Colonic mucosa (tissue), 4 donors: ENCODE results near the gene UNC13C. TPM values are rescaled to one million over a fixed set of nuclear protein-coding genes. Genes with fewer than 3 reads are reported as not detected.

ENCODE experiments used
- DNase-seq: peaks from one replicate; pipeline ENCODE4 v3.0.0-alpha.2; 2020
- H3K27ac ChIP-seq: fragments of 200-600 bp; one replicate; pipeline ENCODE4 v1.8.0; 2021
- H3K27me3 ChIP-seq: fragments of 200-600 bp; one replicate; pipeline ENCODE4 v1.8.0; 2021
- H3K36me3 ChIP-seq: fragments of 200-600 bp; one replicate; pipeline ENCODE4 v1.8.0; 2021
- H3K4me1 ChIP-seq: fragments of 200-600 bp; one replicate; pipeline ENCODE4 v1.8.0; 2021; ENCODE audit warnings: mild to moderate bottlenecking
- H3K4me3 ChIP-seq: fragments of 200-600 bp; one replicate; pipeline ENCODE4 v1.8.0; 2021
- H3K9ac ChIP-seq, 2 donors: one replicate each; pipeline ENCODE4 v1.7.0; 2013; ENCODE audit warnings: control low read depth in 2 of 2, low read depth in 2 of 2, low read length in 2 of 2
- H3K9me3 ChIP-seq: fragments of 200-600 bp; one replicate; pipeline ENCODE4 v1.8.0; 2021
- CTCF ChIP-seq: fragments of 200-600 bp; IDR thresholded peaks from one replicate; pipeline ENCODE4 v1.8.0; 2022; ENCODE audit warnings: antibody characterized with exemption, mild to moderate bottlenecking
- intact Hi-C: fragments of 100-400 bp; cut with DNase I; formaldehyde crosslinking; loops from one replicate; pipeline ENCODE4 v1.14.1; 2022
- total RNA-seq, 2 donors: library from RNA; stranded (reverse); fragmentation: NEBNext Ultra II Directional in 1 of 2; extraction: Animal tissue kit (Norgen Biotek cat#: 25700) in 1 of 2; gene quantifications; one replicate each; pipeline ENCODE4 v1.2.1, GENCODE V29; 2021
- donor health status: healthy.
- donor health status: DM: no; HTN: no; CAD: no.
- donor health status: DM: no; HTN: no; CAD: no.

The UNC13C gene
- total RNA-seq, 2 donors from 2014 or later = 0.05 to 0.13 TPM

GRCh38 chr15:53962646-53963561, 15.3 kb upstream of the UNC13C start:
- intact Hi-C loops = loop anchor here (10.0 kb wide), 1 partner anchor 148 kb away; no protein-coding TSS in a partner anchor
- TF ChIP-seq CTCF = peak; percentile 36
- DNase-seq = peak; percentile 24
- Histone ChIP-seq H3K9ac (no peak overlapping the region), H3K27me3 (no peaks in the 10 kb centered on the region), H3K4me1 (no peaks in the 10 kb centered on the region), H3K36me3 (no peaks in the 10 kb centered on the region), H3K27ac (no peak overlapping the region), H3K9me3 (no peaks in the 10 kb centered on the region), H3K4me3 (no peak overlapping the region)

- Histone ChIP-seq H3K27ac (no peak overlapping the region), H3K9me3 (no peaks in the 10 kb centered on the region), H3K4me1 (no peaks in the 10 kb centered on the region), H3K36me3 (no peaks in the 10 kb centered on the region), H3K27me3 (no peaks in the 10 kb centered on the region), H3K4me3 (no peak overlapping the region), H3K9ac (no peak overlapping the region)
- TF ChIP-seq CTCF = no peak
- intact Hi-C loops = loop anchor here (10.0 kb wide), 1 partner anchor 149 kb away; no protein-coding TSS in a partner anchor
- no peak for DNase-seq
These were observed 14.4 kb upstream of the UNC13C start for GRCh38 chr15:53963801-53964200.

GRCh38 chr15:53974121-53974520, 4.1 kb upstream of the UNC13C start:
- Histone ChIP-seq H3K9me3 (no peaks in the 10 kb centered on the region), H3K9ac (no peak overlapping the region), H3K27me3 (no peaks in the 10 kb centered on the region), H3K27ac (no peak overlapping the region), H3K4me3 (no peak overlapping the region), H3K36me3 (no peaks in the 10 kb centered on the region), H3K4me1 (no peaks in the 10 kb centered on the region)
- no peak for TF ChIP-seq CTCF
- DNase-seq = no peak
- intact Hi-C loops = loop anchor here (10.0 kb wide), 1 partner anchor 1131 kb away; no protein-coding TSS in a partner anchor

GRCh38 chr15:53974813-53975212, 3.4 kb upstream of the UNC13C start:
- no peak for TF ChIP-seq CTCF
- no peaks in the 10 kb centered on the region for H3K36me3 ChIP-seq
- H3K9me3 ChIP-seq = no peaks in the 10 kb centered on the region
- intact Hi-C loops = loop anchor here (10.0 kb wide), 1 partner anchor 1130 kb away; no protein-coding TSS in a partner anchor
- H3K4me3 ChIP-seq = no peak overlapping the region
- no peak overlapping the region for H3K27ac ChIP-seq
- no peaks in the 10 kb centered on the region for H3K27me3 ChIP-seq
- no peaks in the 10 kb centered on the region for H3K4me1 ChIP-seq
- no peak for DNase-seq
- H3K9ac ChIP-seq = no peak overlapping the region

GRCh38 chr15:53976844-53977392, 1.3 kb upstream of the UNC13C start:
- Histone ChIP-seq H3K27me3 (no peaks in the 10 kb centered on the region), H3K27ac (no peak overlapping the region), H3K9me3 (no peaks in the 10 kb centered on the region), H3K4me3 (no peak overlapping the region), H3K9ac (no peak overlapping the region), H3K36me3 (no peaks in the 10 kb centered on the region), H3K4me1 (no peaks in the 10 kb centered on the region)
- no peak for TF ChIP-seq CTCF
- intact Hi-C loops = loop anchor here (10.0 kb wide), 1 partner anchor 1128 kb away; no protein-coding TSS in a partner anchor
- no peak for DNase-seq
